B cell (primary cell): ENCODE data around the gene A2ML1.
"Not testable (repeated sequence)": the region's sequence is repeated elsewhere in the genome, so short reads cannot be mapped to it uniquely, and the experiment has no call there.

Experiments used
- CTCF ChIP-seq: fragments of 200-600 bp; IDR thresholded peaks from one replicate; pipeline ENCODE4 v1.8.0; 2022; ENCODE audit warnings: antibody characterized with exemption, mild to moderate bottlenecking
- EZH2 ChIP-seq: IDR thresholded peaks from 2 replicates; pipeline ENCODE4 v1.6.1; 2012; ENCODE audit warnings: borderline replicate concordance, low read depth, mild to moderate bottlenecking, moderate library complexity, low read length; ENCODE audit not compliant: insufficient read depth, poor library complexity, severe bottlenecking

DNA sequence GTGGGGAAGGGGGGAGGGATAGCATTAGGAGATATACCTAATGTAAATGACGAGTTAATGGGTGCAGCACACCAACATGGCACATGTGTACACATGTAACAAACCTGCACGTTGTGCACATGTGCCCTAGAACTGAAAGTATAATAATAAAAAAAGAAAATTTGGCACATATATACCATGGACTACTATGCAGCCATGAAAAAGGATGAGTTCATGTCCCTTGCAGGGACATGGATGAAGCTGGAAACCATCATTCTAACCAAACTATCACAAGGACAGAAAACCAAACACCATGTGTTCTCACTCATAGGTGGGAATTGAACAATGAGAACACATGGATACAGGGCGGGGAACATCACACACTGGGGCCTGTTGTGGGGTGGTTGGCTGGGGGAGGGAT, 21.2 kb upstream of the A2ML1 start:
- not testable (repeated sequence) for TF ChIP-seq CTCF, EZH2
